Gastroesophageal sphincter (tissue), 4 donors: ENCODE measurements around the gene PYM1. TPM values are rescaled to one million over a fixed set of nuclear protein-coding genes. Genes with fewer than 3 reads are reported as not detected.

Experiments used
- ATAC-seq: fragments of 150-250 bp; one replicate; pipeline ENCODE4 v1.9.1; 2016; ENCODE audit warnings: mild to moderate bottlenecking, moderate library complexity
- H3K27ac ChIP-seq, 4 donors: fragments of 200-600 bp; sonication (generic) in 3 of 4; 1 replicate in 3 of 4; 2 replicates in 1 of 4; pipeline ENCODE4 v1.5.1; 2016 to 2019
- H3K27me3 ChIP-seq: fragments of 200-600 bp; sonication (generic); one replicate; pipeline ENCODE4 v1.5.1; 2019
- H3K36me3 ChIP-seq, 2 donors: fragments of 200-600 bp; sonication (generic); one replicate each; pipeline ENCODE4 v1.5.1; 2019; ENCODE audit warnings: control low read depth in 1 of 2
- H3K4me1 ChIP-seq, 3 donors: fragments of 200-600 bp; sonication (generic); 1 replicate in 2 of 3; 2 replicates in 1 of 3; pipeline ENCODE4 v1.5.1; 2016 to 2019; ENCODE audit warnings: control low read depth in 2 of 3
- H3K4me3 ChIP-seq, 2 donors: fragments of 200-600 bp; sonication (generic); one replicate each; pipeline ENCODE4 v1.5.1; 2019; ENCODE audit warnings: mild to moderate bottlenecking in 1 of 2, moderate library complexity in 1 of 2
- H3K9me3 ChIP-seq, 3 donors: fragments of 200-600 bp; sonication (generic); one replicate each; pipeline ENCODE4 v1.5.1; 2017 to 2019; ENCODE audit warnings: control low read depth in 2 of 3
- CTCF ChIP-seq, 4 experiments: fragments of 200-600 bp in 2 of 4; fragments of 450-650 bp in 2 of 4; sonication (generic) in 1 of 4; IDR thresholded peaks; one replicate each; pipeline ENCODE4 v1.5.1; 2017 to 2019; ENCODE audit warnings: antibody characterized with exemption in 4 of 4, mild to moderate bottlenecking in 2 of 4, moderate library complexity in 2 of 4
- EP300 ChIP-seq: sonication (generic); formaldehyde crosslinking; IDR thresholded peaks from one replicate; pipeline ENCODE4 v1.6.1; 2017; ENCODE audit warnings: antibody characterized with exemption, mild to moderate bottlenecking
- POLR2A ChIP-seq, 2 donors: fragments of 450-650 bp; IDR thresholded peaks; one replicate each; pipeline ENCODE4 v1.6.1; 2017; ENCODE audit warnings: antibody characterized with exemption in 2 of 2, mild to moderate bottlenecking in 2 of 2, moderate library complexity in 1 of 2
- POLR2AphosphoS5 ChIP-seq: sonication (generic); formaldehyde crosslinking; IDR thresholded peaks from one replicate; pipeline ENCODE4 v1.6.1; 2017; ENCODE audit warnings: antibody characterized with exemption
- WGBS, 2 donors: methylation state at CpG; one replicate each; pipeline ENCODE4 v1.1.5; 2018; ENCODE audit warnings: low coverage in 1 of 2; 5-methylcytosine and 5-hydroxymethylcytosine counted together
- total RNA-seq, 4 donors: library from RNA; depleted of rRNA; stranded (reverse); fragments of >200 nt; gene quantifications; one replicate each; pipeline ENCODE4 v1.1.0, GENCODE V29; 2016

The PYM1 gene
- total RNA-seq, 4 donors from 2014 or later = 20.8 to 30.2 (median 26.8) TPM

- H3K9me3 ChIP-seq = peaks cover 0 to 17% (median 0%) of the 10 kb centered on the region in 3 donors
- no peak overlapping the region for H3K27ac ChIP-seq
- H3K27me3 ChIP-seq = no peaks in the 10 kb centered on the region
- ATAC-seq = no peak
- no peak overlapping the region for H3K4me3 ChIP-seq
- no peaks in the 10 kb centered on the region for H3K36me3 ChIP-seq
- H3K4me1 ChIP-seq = no peaks in the 10 kb centered on the region
- TF ChIP-seq POLR2AphosphoS5 (no peak), CTCF (IDR thresholded peaks at IDR 0.05) (no peak), EP300 (no peak), POLR2A (IDR thresholded peaks at IDR 0.05) (no peak)
Measured at GRCh38 chr12:55862286-55862685, 65.4 kb downstream of the PYM1 start.

- Histone ChIP-seq H3K27ac (no peak overlapping the region), H3K4me1 (no peaks in the 10 kb centered on the region), H3K9me3 (peaks cover 0 to 17% (median 0%) of the 10 kb centered on the region in 3 donors), H3K4me3 (no peak overlapping the region), H3K36me3 (no peaks in the 10 kb centered on the region), H3K27me3 (no peaks in the 10 kb centered on the region)
- WGBS, 2 donors = 57 to 90% methylated on average over 2 of the region's 3 CpGs
- TF ChIP-seq CTCF (IDR thresholded peaks at IDR 0.05) = no peak
- no peak for TF ChIP-seq EP300
- TF ChIP-seq POLR2AphosphoS5 = no peak
- no peak for TF ChIP-seq POLR2A (IDR thresholded peaks at IDR 0.05)
- ATAC-seq = no peak
Measured at GRCh38 chr12:55861871-55862270, 65.8 kb downstream of the PYM1 start.

GRCh38 chr12:55861396-55861795, 66.3 kb downstream of the PYM1 start:
- no peak for ATAC-seq
- H3K4me3 ChIP-seq = no peak overlapping the region
- H3K36me3 ChIP-seq = no peaks in the 10 kb centered on the region
- H3K9me3 ChIP-seq = peaks cover 0 to 17% (median 0%) of the 10 kb centered on the region in 3 donors
- no peaks in the 10 kb centered on the region for H3K27me3 ChIP-seq
- H3K27ac ChIP-seq = no peak overlapping the region
- WGBS, 2 donors = 93 to 100% methylated on average over 2 to 8 of the region's 8 CpGs
- no peaks in the 10 kb centered on the region for H3K4me1 ChIP-seq
- no peak for TF ChIP-seq POLR2AphosphoS5
- TF ChIP-seq POLR2A (IDR thresholded peaks at IDR 0.05) = no peak

- H3K36me3 ChIP-seq = no peaks in the 10 kb centered on the region
- no peaks in the 10 kb centered on the region for H3K9me3 ChIP-seq
- no peak for ATAC-seq
- no peak overlapping the region for H3K27ac ChIP-seq
- no peak for TF ChIP-seq POLR2AphosphoS5
- TF ChIP-seq EP300 = no peak
- no peak for TF ChIP-seq CTCF (IDR thresholded peaks at IDR 0.05)
- TF ChIP-seq POLR2A (IDR thresholded peaks at IDR 0.05) = no peak
- WGBS, 2 donors = 29 to 52% methylated on average over 1 of the region's 1 CpG
- peaks cover 0 to 9% (median 5%) of the 10 kb centered on the region in 3 donors for H3K4me1 ChIP-seq
- H3K27me3 ChIP-seq = peaks cover 21% of the 10 kb centered on the region
- no peak overlapping the region for H3K4me3 ChIP-seq
Measured at GRCh38 chr12:55852740-55853139, 75.0 kb downstream of the PYM1 start.

Other genes with a start within 250 kb of the PYM1 start
- gene ITGA7, start 220.0 kb downstream of the PYM1 start, total RNA-seq = 100 to 1,000 TPM; 143 to 260 (median 182) TPM
- 100 to 1,000 TPM; 187 to 214 (median 196) TPM for gene BLOC1S1, start 211.8 kb downstream of the PYM1 start, total RNA-seq
- 10 to 100 TPM; 18.0 to 57.0 (median 31.9) TPM for gene RDH5, start 207.5 kb downstream of the PYM1 start, total RNA-seq
- gene CD63, start 198.9 kb downstream of the PYM1 start, total RNA-seq = 100 to 1,000 TPM; 500 to 856 (median 792) TPM
- gene GDF11, start 184.8 kb downstream of the PYM1 start, total RNA-seq = 1 to 10 TPM; 2.8 to 9.8 (median 3.6) TPM
- gene SARNP, start 110.2 kb downstream of the PYM1 start, total RNA-seq = 10 to 100 TPM; 50.3 to 90.5 (median 63.3) TPM
- 10 to 100 TPM in 3 of 4 donors, 1 to 10 TPM in 1; 9.2 to 13.1 (median 11.9) TPM for gene ORMDL2, start 109.9 kb downstream of the PYM1 start, total RNA-seq
- gene DNAJC14, start 98.3 kb downstream of the PYM1 start, total RNA-seq = 10 to 100 TPM; 16.8 to 38.8 (median 29.0) TPM
- gene MMP19, start 85.0 kb downstream of the PYM1 start, total RNA-seq = 10 to 100 TPM in 1 of 4 donors, 1 to 10 TPM in 3; 1.4 to 29.5 (median 7.2) TPM
- 10 to 100 TPM; 21.9 to 80.3 (median 37.4) TPM for gene DGKA, start 3.3 kb upstream of the PYM1 start, total RNA-seq
- gene PMEL, start 38.1 kb upstream of the PYM1 start, total RNA-seq = 1 to 10 TPM in 1 of 4 donors, under 1 TPM in 2, not detected in 1; 0.20 to 4.7 (median 0.67) TPM
- 10 to 100 TPM; 22.1 to 54.4 (median 31.2) TPM for gene CDK2, start 38.9 kb upstream of the PYM1 start, total RNA-seq
- 100 to 1,000 TPM; 113 to 169 (median 142) TPM for gene RAB5B, start 46.2 kb upstream of the PYM1 start, total RNA-seq
- gene SUOX, start 69.4 kb upstream of the PYM1 start, total RNA-seq = 10 to 100 TPM; 17.3 to 30.7 (median 24.0) TPM
- 1 to 10 TPM; 5.1 to 7.3 (median 6.5) TPM for gene IKZF4, start 93.1 kb upstream of the PYM1 start, total RNA-seq
- 1,000 to 10,000 TPM in 2 of 4 donors, 100 to 1,000 TPM in 2; 295 to 1,263 (median 759) TPM for gene RPS26, start 114.0 kb upstream of the PYM1 start, total RNA-seq
- 10 to 100 TPM; 17.3 to 41.1 (median 22.3) TPM for gene ERBB3, start 152.3 kb upstream of the PYM1 start, total RNA-seq
- gene PA2G4, start 176.7 kb upstream of the PYM1 start, total RNA-seq = 100 to 1,000 TPM in 3 of 4 donors, 10 to 100 TPM in 1; 99.4 to 115 (median 110) TPM
- 1,000 to 10,000 TPM; 1,487 to 4,346 (median 2,874) TPM for gene RPL41, start 188.7 kb upstream of the PYM1 start, total RNA-seq
- gene ZC3H10, start 190.4 kb upstream of the PYM1 start, total RNA-seq = 1 to 10 TPM; 5.0 to 7.4 (median 5.8) TPM
- 100 to 1,000 TPM; 128 to 234 (median 167) TPM for gene ESYT1, start 200.4 kb upstream of the PYM1 start, total RNA-seq
- gene MYL6B, start 224.7 kb upstream of the PYM1 start, total RNA-seq = 10 to 100 TPM; 14.3 to 57.9 (median 28.0) TPM
- 1,000 to 10,000 TPM; 5,300 to 6,545 (median 5,874) TPM for gene MYL6, start 230.5 kb upstream of the PYM1 start, total RNA-seq